Activated naive CD4-positive, alpha-beta T cell treated with Interleukin-2 at 50 U/mL for 16 hours (primary cell): ENCODE results near the gene ZNF691.
"Not testable (repeated sequence)": the region's sequence is repeated elsewhere in the genome, so short reads cannot be mapped to it uniquely, and the experiment has no call there.

Experiments
- DNase-seq: peaks from one replicate; pipeline ENCODE4 v3.0.0-alpha.2; 2020

The ZNF691 gene

DNA sequence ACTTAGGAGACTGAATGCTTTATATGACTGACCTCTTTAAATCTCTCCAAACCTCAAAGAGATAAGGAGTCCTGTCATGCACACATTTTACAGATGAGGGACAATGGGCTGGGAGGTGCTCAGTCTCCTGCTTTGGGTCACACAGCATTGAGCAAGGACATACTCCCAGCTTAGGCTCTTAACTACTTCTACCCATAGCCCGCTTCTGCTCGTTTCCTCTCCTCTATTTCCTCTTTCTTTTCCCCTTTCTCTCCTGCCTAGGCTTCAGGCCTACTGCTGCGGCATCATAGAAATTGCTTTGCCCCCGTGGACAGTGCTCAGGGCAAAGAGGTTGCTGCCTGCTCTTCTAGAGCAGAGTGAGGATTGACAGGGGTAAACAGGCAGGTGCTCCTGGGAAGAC is 12.4 kb upstream of the ZNF691 start:
- no peak for DNase-seq

DNA sequence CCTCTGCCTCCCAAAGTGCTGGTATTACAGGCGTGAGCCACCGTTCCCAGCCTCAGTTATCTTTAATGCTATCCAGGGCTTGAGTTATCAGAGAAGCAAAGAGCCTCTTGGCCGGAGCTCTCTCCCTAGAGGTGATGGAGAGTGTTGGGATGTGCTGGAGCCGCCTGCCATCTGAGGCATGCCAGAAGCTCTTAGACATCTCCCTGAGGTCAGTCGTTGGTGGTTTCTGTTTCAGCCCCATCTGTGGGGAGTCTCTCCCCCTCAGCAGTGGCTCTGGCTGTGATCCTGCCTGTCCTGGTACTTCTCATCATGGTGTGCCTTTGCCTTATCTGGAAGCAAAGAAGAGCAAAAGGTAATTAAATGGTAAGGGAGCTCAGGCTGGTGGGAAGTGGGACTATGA is 11.6 kb upstream of the ZNF691 start:
- DNase-seq = no peak

DNA sequence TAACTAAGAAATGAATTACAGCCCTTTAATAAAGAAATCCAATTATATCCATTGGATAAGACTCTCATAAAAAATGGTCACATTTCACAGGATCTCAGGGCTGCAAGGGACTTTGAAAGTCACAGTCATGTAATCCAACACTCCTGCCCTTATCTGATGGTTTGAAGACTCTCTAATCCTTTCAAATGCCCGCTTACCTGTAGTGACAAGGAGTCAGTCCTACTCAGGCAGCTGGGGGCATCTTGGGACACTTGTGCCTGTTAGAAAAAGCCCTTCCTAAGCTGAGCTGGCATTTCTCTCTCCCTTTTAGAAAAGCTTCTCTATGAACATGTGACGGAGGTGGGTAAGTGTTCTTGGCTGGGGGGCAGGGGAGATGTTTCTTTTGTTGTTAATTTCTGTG is 11.0 kb upstream of the ZNF691 start:
- no peak for DNase-seq

DNA sequence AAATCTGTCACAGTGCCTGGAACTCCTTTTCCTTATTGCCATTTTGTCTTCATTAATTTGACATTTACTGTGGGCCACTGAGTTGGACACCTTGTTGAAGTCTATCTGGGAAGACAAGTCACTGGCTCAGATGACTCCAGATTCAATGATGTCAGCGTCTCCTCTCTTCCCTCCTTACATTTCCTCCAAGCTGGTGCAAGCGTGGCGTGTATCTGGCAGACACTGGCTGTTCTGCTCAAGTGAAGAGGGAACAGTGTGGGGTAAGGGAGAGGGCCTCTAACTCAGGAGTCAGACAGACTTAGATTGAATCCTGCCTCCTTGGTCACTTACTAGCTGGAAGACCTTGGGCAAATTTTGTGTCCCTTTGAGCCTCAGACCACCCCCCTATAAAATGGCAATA is 8.7 kb upstream of the ZNF691 start:
- no peak for DNase-seq

DNA sequence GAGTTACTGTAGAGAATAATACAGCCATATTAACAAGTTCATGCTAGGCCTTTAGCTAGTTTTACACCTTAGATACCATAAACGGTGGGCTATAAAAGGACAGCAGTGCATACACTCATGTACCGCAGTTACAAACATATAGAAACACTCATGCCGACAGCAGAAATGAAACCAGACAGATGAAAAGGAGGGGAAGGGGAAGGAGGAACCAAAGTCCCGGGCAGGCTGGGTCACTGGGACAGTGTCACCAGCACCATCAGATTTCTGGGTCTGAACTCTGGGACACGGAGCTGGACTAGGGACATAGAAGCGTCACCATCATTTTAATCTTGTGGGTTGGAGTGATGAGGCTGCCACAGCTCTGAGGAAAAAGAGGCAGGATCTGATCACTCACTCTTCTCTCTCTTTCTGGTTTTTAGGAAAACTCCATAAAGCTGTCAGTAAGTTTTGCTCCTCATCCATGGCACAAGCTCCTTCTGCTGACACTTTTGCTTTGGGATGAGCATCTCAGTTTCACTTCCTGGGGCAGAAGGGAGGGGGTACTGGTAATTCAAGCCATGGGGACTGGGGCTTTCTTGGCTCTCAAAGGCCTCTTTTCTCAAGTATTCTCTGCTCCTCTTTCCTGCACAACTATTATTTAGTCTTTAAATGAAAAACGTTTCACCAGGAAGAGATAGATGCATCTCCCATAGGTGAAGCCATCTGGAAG is 7.8 kb upstream of the ZNF691 start:
- no peak for DNase-seq

DNA sequence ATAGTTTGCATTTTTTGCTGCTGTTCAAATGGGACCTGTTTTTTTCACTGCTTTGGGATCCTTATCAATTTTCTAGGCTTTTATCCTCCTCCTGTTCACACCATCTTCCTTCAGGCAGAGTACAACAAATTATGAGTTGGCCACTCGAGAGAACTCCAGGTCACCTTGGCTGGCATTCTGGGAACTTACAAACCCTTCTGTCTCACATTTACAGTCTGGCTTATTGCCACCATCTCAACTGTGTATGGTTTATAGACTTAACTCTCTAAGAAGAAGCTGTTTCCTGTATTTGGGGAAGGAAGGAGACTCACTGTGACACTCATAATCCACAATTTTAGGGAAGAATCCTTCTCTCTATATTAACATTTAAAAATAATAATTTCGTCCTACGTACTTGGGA is 5.4 kb upstream of the ZNF691 start:
- no peak for DNase-seq

DNA sequence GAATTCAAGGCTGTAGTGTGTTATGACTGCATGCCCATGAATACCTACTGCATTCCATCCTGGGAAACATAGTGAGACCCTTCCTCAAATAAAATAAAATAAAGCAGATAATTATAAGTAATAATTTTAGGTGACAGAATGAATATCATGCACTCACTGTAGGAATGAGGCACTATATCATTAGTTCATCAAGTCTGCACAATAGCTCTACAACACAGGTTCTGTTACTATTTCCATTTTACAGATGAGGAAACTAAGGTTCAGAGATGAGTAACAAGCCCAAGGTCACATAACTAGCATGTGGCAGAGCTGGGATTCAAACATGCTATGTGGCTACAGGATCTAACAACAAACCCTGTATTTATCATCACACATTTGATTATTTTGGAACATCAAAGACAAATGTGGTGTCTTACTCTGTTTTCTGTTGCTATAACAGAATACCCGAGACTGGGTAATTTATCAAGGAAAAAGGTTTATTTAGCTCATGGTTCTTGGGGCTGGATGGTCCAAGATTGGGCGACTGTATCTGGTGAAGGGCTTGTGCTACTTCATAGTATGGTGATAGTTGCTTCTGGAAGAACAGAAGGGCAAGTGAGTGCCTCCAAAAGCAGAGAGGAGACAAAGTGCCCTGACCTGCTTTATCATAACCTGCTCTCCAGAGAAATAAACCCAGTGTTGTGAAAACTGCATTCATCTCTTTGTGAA is 4.8 kb upstream of the ZNF691 start:
- no peak for DNase-seq

DNA sequence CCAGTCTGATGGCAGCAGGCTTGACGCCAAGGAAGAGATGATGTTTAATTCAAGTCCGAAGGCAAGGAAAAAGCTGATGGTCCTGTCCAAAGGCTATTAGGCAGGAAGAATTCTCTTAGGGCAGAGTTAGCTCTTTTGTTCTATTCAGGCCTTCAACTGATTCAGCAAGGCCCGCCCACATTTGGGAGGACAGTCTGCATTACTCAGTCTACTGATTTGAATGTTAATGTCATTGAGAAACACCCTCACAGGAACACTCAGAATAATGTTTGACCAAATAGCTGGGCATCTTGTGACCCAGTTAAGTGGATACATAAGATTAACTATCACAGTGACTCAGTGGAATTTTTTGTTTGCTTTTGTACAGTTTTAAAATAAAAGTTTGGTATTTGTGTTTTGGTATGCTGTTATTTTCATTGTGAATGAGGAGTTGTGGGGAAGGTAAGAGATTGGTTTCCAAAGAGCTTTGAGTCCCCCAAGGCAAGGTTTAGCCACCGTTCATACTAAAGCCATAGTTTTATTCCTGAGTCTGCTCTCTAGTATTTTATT is 1.7 kb upstream of the ZNF691 start:
- no peak for DNase-seq

DNA sequence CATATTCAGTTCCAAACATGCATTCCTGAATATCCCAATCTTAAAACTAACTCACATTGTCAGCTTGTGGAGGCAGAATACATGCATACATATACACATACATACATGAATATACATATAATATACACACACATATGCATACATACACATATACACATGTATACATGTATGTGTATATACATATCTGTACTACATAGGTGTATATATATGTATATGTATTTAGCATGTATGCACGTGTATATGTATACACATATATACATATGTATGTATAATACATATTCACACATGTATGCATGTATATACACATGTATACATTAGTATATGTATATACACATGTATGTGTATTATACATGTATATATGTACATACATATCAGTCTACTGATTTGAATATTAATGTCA is 1.2 kb upstream of the ZNF691 start:
- DNase-seq = no peak

DNA sequence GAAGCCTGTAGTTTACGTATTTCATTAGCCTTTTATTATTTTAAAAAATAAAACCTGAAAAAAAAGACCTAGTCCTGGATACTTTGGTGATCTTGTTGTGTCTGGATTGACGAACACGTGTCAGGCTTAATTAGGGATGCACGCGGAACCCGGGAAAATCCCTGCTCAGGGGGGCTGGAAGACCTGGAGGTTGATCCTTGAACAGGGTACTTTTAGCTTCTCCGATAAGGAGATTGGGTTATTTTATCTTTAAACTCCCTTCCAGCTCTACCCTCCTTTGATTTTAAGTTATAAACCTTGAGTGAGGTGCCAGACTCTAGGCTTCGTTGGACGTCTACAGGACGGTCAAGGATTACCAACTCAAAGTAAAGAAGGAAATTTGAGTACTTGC is 552 bp upstream of the ZNF691 start:
- DNase-seq = no peak

DNA sequence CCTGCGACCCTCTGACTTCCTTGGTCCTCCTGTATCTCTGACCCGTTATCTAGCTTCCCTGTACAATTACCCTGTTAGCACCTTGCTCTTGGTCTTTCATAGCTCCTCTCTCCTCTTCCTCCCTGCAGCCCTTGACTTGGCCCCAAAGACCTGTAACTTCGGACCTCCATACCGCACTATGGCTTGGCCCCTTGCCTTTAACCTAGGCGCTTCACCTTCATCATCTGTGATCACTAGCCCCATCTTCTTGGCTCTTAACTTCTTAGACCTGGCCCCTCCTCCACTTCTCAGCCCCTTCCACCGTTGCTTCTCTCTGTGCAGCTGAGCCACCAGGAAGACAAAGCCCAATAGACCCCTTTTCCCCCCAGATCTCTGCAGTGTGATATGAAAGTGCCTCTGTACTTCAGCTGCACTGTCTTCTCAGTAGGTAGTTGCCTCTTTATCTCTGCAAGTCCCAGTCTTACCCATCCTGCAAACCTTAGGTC is 740 bp downstream of the ZNF691 start:
- DNase-seq = no peak

DNA sequence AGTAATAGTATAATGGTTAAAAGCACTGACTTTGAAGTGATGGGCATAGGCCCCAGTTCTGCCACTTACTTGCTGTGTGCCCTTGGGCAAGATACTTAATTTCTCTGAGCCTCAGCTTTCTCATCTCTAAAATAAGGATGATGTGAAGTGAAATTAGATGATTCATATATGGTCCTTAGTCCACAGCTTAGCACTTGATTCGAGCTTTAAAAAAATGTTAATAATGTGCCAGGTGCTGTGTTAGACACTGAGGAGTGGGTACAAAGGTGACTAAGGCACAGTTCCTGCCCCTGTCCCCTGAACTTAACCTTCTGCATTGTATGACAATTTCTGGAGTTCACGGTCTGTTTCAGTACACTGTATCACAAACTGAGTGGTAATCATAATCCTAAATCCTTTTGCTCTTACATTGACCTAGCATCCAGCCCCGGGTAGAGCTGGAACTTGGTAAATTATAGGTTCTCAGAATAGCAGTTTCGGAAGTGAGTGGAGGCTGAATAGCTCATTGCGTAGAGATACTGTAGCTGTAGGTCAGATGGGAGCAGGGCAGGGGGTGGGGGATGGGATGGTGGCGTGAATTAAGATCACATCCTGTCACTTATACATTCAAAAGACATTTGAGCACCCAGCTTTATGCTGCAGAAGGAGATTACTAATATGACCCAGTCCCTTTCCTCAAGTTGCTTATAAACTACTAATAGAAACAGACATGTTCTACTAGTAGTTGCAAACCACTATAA is 1.5 kb downstream of the ZNF691 start:
- DNase-seq = peak; percentile 5

DNA sequence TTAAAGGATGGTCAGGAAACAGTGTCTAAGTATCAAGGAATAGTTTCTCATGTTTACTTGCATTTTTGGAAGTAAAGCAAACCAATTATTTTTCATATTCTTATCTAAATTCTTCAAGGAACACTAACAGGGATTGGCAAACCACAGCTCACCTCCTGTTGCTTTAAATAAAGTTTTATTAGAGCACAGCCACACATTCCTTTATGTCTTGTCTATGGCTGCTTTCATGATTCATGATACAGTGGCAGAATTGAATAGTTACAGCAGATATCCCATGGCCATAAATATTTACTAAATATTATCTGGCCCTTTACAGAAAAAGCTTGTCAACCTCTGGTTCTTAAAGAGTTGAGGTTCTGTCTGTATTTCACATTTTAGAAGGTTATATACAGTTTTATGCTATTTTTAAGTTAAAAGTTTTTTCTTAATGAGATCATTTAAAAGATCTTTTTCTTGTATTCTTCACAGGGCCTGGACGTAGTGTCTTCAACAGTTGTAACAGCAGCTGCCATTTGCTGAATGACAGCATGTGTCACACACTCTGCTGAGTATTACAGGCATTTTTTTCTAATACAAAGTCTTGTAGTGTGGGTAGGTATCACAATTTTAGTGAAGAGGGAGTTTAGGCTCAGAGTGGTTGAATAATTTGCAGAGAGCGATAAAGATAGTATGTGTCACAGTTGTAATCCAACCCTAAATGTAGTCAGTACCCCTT is 2.6 kb downstream of the ZNF691 start:
- DNase-seq = no peak

DNA sequence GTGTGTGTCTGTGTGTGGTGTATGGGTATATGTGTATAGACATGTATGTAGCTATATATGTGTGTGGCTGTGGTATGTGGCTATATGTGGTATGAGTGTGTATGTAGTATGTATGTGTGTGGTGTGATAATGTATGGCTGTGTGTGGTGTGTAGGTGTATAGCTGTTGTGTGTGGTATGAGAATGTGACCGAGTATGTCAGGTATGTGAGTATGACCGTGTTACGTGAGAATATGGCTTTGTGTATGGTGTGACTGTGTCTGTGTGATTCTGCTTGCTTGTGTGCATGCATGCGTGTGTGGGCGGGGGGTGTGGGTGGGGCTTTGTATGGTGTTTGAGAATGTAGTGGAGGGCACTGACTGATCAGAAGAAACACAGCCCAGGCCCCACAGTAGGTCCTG is 3.5 kb downstream of the ZNF691 start:
- DNase-seq = no peak

DNA sequence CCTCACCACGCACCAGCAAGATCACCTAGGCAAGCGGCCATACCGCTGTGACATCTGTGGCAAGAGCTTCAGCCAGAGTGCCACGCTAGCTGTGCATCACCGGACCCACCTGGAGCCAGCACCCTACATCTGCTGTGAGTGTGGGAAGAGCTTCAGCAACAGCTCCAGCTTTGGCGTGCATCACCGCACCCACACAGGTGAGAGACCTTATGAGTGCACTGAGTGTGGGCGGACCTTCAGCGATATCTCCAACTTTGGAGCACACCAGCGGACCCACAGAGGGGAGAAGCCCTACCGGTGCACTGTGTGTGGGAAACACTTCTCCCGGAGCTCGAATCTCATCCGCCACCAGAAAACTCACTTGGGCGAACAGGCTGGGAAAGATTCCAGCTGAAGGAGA is 5.0 kb downstream of the ZNF691 start:
- no peak for DNase-seq

DNA sequence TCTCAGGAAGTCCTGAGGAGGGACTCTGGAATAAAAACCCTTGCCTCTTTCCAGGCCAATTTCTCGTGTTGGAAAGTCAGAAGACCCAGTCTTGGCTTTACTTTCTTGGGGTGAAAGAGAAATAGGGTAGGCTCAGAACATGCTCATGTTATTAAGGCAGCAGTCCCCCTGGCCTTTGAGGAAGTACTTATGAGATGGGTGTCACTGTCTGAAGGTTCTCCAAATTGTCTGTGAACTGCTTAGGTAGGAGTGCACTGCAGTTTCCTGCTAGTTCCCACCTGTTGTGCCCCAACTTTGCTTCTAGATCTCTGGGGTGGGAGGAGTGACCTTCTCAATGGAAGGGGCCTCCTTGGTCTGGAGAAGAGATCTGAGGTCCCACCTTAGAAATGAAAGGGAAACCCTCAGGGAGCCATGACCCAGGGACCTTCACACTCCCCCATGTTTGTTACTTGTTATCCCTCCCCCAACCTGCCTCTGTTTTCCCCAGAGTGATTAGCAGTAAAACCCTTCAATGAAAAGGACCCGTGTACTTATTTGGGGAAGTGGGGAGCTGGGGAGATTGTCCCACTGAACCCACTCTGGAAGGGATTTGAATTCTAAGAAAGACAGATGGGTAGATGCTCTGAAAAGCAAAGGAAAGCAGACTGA is 5.7 kb downstream of the ZNF691 start:
- DNase-seq = no peak

DNA sequence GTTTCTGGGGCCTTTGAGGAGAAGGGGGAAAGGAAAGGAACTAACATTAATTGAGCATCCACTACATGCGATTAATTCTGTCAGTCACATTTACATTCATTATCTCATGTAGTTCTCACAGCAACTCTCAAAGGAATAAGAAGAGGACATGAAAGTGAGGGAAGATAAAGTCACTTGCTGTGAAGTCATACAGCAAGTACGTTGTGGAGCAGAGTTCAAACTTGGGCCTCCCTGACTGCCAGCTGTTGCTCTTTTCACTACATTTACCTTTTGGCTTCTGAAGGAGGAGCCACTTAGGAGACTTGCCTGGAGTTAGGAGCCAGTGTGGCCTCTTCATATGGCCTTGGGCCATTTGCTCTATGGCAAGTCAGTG is 6.2 kb downstream of the ZNF691 start:
- no peak for DNase-seq

DNA sequence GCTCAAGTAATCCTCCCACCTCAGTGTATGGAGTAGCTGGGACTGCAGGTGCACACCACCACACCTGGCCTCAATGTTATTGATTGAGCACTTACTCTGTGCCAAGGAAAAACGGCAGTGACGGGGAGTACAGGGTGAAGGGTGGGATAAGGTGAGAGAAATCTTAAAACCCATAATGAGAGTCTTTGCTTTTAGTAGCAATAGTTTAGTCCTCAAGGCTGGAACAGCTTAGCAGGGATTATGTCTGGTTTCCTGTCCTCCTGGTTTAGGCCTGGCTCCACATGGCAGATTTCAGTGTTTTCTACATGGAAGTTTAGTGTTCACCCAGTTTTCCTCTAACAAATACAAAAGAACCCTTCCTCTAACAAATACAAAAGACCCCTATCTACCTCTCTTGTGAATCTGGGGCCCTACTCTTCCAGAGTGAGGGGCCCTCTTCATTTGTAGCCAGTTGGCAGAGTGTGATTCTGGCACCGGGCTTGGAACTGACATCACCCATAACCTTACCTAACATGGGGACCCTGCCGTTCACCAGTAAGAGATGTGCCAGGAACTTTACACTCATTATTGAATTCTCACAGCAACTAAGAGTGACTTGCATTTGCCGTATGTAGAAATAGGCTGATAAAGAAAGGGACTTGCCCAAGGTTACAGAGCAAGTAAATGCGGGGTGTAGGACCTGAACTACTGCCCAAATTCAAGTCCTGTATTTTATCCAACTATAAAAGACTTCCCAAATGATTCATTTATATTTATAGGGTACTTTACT is 6.9 kb downstream of the ZNF691 start:
- no peak for DNase-seq

DNA sequence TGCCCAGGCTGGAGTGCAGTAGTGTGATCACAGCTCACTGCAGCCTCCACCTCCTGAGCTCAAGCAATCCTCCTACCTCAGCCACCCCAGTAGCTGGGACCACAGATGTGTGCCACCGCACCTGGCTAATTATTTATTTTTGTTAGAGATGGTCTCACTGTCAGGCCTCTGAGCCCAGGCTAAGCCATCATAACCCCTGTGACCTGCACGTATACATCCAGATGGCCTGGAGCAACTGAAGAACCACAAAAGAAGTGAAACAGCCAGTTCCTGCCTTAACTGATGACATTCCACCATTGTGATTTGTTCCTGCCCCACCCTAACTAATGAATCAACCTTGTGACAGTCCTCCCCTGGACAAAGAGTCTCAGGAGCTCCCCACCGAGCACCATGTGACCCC is 10.1 kb downstream of the ZNF691 start:
- not testable (repeated sequence) for DNase-seq

DNA sequence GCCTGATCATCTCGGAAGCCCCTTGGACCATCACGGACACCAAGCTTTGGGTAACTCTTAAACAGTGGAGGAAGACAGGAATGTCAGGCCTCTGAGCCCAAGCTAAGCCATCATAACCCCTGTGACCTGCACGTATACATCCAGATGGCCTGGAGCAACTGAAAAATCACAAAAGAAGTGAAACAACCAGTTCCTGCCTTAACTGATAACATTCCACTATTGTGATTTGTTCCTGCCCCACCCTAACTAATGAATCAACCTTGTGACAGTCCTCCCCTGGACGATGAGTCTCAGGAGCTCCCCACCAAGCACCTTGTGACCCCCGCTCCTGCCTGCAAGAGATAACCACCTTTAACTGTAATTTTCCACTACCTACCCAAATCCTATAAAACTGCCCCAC is 13.0 kb downstream of the ZNF691 start:
- DNase-seq = not testable (repeated sequence)

DNA sequence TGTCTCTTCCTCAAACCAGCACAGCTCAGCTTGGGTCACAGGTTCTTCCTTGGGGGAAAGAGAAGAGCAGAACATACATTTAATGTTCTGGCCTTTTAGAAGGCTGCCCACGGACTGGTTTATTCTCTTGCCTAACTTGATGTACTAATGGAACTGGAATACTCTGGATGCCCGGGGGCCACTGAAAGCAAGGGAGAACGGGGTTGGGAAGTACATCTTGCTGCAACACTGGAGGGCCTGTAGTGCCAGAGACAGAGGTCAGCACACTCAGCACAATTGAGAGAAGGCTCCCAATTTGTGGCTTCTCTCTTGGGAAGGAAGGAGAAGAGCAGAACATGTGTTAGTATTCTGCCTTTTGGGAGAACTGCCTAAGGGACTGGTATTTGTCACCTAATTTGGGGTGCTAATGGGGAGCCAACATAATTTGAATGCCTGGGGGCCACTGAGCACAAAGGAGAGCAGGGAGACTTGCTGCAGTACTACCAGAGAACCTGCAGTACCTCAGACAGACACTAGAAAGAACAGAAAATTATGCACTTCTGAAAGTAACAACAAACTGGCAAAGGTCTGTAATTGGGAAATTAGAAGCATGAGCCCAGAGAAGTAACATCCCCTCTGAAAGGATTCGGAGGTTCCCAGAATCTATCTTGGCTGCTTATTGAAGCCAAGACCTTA is 14.1 kb downstream of the ZNF691 start:
- DNase-seq = no peak
